ENCODE results near the gene SAMD7.

SAMD7 gene

GRCh38 chr3:169966951-169967915, 55.9 kb downstream of the SAMD7 start:
- DNase-seq = peak; percentile 20

- no peak for DNase-seq
Observed at GRCh38 chr3:169968224-169968885, 57.0 kb downstream of the SAMD7 start.

GRCh38 chr3:169969174-169970095, 58.1 kb downstream of the SAMD7 start:
- DNase-seq = no peak

GRCh38 chr3:169970847-169971246, 59.5 kb downstream of the SAMD7 start:
- DNase-seq = no peak

GRCh38 chr3:169971522-169971921, 60.1 kb downstream of the SAMD7 start:
- DNase-seq = no peak

- no peak for DNase-seq
Observed at GRCh38 chr3:169980055-169980454, 68.7 kb downstream of the SAMD7 start.

DNA sequence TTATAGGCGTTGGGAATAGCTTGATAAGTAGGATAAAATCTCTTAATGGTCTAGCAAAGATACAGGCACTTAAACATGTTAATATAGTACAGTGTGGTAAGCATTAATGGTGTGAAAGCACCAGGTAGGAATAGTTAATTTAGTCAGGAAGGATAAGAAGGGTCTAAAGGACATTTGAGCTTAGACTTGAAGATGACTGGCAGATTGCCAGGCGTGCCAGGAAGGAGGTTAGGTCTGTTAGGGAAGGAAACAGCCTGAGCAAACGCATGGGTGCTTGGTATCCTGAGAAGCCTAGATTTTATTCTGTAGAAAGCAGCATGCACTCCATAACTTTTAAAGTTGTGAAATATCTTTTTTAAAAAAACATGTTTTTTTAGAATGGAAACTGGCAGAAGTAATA, 72.9 kb downstream of the SAMD7 start:
- DNase-seq = no peak

Data from activated gamma-delta T cell treated with Interleukin-2 at 50 U/mL for 16 hours (primary cell).